GM18508 (cell line): ENCODE data around the gene ANTXR1.
"Not testable (repeated sequence)": the region's sequence is repeated elsewhere in the genome, so short reads cannot be mapped to it uniquely, and the experiment has no call there.

Source experiments
- ATAC-seq: cut with Tn5 transposase; IDR thresholded peaks from one replicate; pipeline ENCODE4 v1.9.1; 2021; ENCODE audit warnings: moderate number of reproducible peaks; ENCODE audit not compliant: insufficient read depth, unreplicated experiment

Gene ANTXR1

GRCh38 chr2:69221960-69222751, 209.2 kb downstream of the ANTXR1 start:
- no peak for ATAC-seq

- ATAC-seq, result no peak
Observed at GRCh38 chr2:69222953-69223658, 210.1 kb downstream of the ANTXR1 start.

GRCh38 chr2:69223759-69224511, 211.0 kb downstream of the ANTXR1 start:
- no peak for ATAC-seq

- ATAC-seq, result no peak
Observed at GRCh38 chr2:69224512-69224837, 211.5 kb downstream of the ANTXR1 start.

GRCh38 chr2:69225933-69226332, 213.0 kb downstream of the ANTXR1 start:
- no peak for ATAC-seq

- ATAC-seq, result no peak
Observed at GRCh38 chr2:69226903-69227302, 213.9 kb downstream of the ANTXR1 start.

GRCh38 chr2:69227716-69228115, 214.7 kb downstream of the ANTXR1 start:
- no peak for ATAC-seq

GRCh38 chr2:69230946-69231345, 218.0 kb downstream of the ANTXR1 start:
- ATAC-seq, result not testable (repeated sequence)

- no peak for ATAC-seq
Observed at GRCh38 chr2:69231612-69232277, 218.8 kb downstream of the ANTXR1 start.

GRCh38 chr2:69235835-69236234, 222.9 kb downstream of the ANTXR1 start:
- ATAC-seq, result not testable (repeated sequence)

- no peak for ATAC-seq
Observed at GRCh38 chr2:69237070-69237670, 224.2 kb downstream of the ANTXR1 start.

GRCh38 chr2:69238449-69239031, 225.6 kb downstream of the ANTXR1 start:
- ATAC-seq, result no peak

GRCh38 chr2:69241093-69241492, 228.1 kb downstream of the ANTXR1 start:
- no peak for ATAC-seq

- ATAC-seq, result no peak
Observed at GRCh38 chr2:69241664-69242514, 228.9 kb downstream of the ANTXR1 start.

GRCh38 chr2:69242651-69243051, 229.7 kb downstream of the ANTXR1 start:
- ATAC-seq, result no peak

- ATAC-seq, result no peak
Observed at GRCh38 chr2:69243652-69244051, 230.7 kb downstream of the ANTXR1 start.

GRCh38 chr2:69244882-69245281, 231.9 kb downstream of the ANTXR1 start:
- ATAC-seq, result no peak

GRCh38 chr2:69247583-69247982, 234.6 kb downstream of the ANTXR1 start:
- ATAC-seq, result no peak

- no peak for ATAC-seq
Observed at GRCh38 chr2:69248232-69248631, 235.3 kb downstream of the ANTXR1 start.
